Upper lobe of left lung (tissue), 6 donors: ENCODE data around the gene IFT43. TPM values are rescaled to one million over a fixed set of nuclear protein-coding genes. Genes with fewer than 3 reads are reported as not detected.

Experiments
- ATAC-seq, 2 donors: fragments of 200-7000 bp; cut with Tn5 transposase; one replicate each; pipeline ENCODE4 v1.9.1; 2022; ENCODE audit warnings: mild to moderate bottlenecking in 2 of 2, moderate library complexity in 2 of 2; ENCODE audit not compliant: low FRiP score in 2 of 2
- DNase-seq, 2 donors: peaks; one replicate each; pipeline ENCODE4 v3.0.0-alpha.2; 2019 to 2020
- H3K27ac ChIP-seq, 4 donors: fragments of 200-600 bp; sonication (generic); one replicate each; pipeline ENCODE4 v1.5.1; 2016 to 2019
- H3K27me3 ChIP-seq, 4 donors: fragments of 200-600 bp; sonication (generic); one replicate each; pipeline ENCODE4 v1.5.1; 2017 to 2019
- H3K36me3 ChIP-seq, 4 donors: fragments of 200-600 bp; sonication (generic); one replicate each; pipeline ENCODE4 v1.5.1; 2016 to 2019
- H3K4me1 ChIP-seq, 4 donors: fragments of 200-600 bp; sonication (generic); one replicate each; pipeline ENCODE4 v1.5.1; 2018 to 2019
- H3K4me3 ChIP-seq, 4 donors: fragments of 200-600 bp; sonication (generic); one replicate each; pipeline ENCODE4 v1.5.1; 2017 to 2019; ENCODE audit warnings: mild to moderate bottlenecking in 2 of 4, moderate library complexity in 1 of 4
- H3K9me3 ChIP-seq, 4 donors: fragments of 200-600 bp; sonication (generic); one replicate each; pipeline ENCODE4 v1.5.1; 2018 to 2019
- CTCF ChIP-seq, 6 experiments: fragments of 450-650 bp in 4 of 6; fragments of 200-600 bp in 2 of 6; sonication (generic) in 2 of 6; IDR thresholded peaks; one replicate each; pipeline ENCODE4 v1.5.1; 2016 to 2019; ENCODE audit warnings: antibody characterized with exemption in 6 of 6
- EP300 ChIP-seq, 4 donors: sonication (generic); formaldehyde crosslinking; IDR thresholded peaks; one replicate each; pipeline ENCODE4 v1.5.1; 2017; ENCODE audit warnings: antibody characterized with exemption in 4 of 4, control low read depth in 2 of 4
- POLR2A ChIP-seq, 4 donors: fragments of 450-650 bp; IDR thresholded peaks; one replicate each; pipeline ENCODE4 v1.5.1; 2016 to 2017; ENCODE audit warnings: antibody characterized with exemption in 4 of 4, mild to moderate bottlenecking in 2 of 4
- POLR2AphosphoS5 ChIP-seq, 2 donors: sonication (generic); formaldehyde crosslinking; IDR thresholded peaks; one replicate each; pipeline ENCODE4 v1.5.1; 2017; ENCODE audit warnings: antibody characterized with exemption in 2 of 2
- WGBS, 2 donors: methylation state at CpG; one replicate each; pipeline ENCODE4 v1.1.5; 2017 to 2018; 5-methylcytosine and 5-hydroxymethylcytosine counted together
- total RNA-seq, 6 donors: library from RNA; depleted of rRNA in 4 of 6; stranded (reverse); fragments of >200 nt in 4 of 6; gene quantifications; one replicate each; pipeline versions ENCODE4 v1.1.0 to v1.2.1, GENCODE V29; 2016 to 2021
- donor health status: DM: no; HTN: no; CAD: no; lungs with moderate emphysema.
- donor health status: DM: no; HTN: yes; CAD: no; lungs with severe emphysema.

Gene IFT43
- total RNA-seq, 6 donors from 2014 or later: 16.0 to 44.4 (median 34.9) TPM

- no peak for TF ChIP-seq POLR2A (IDR thresholded peaks at IDR 0.05)
- 92 to 96% methylated on average over 15 of the region's 15 CpGs for WGBS, 2 donors
- no peak for ATAC-seq
- no peak overlapping the region for H3K27ac ChIP-seq
- DNase-seq: peak in 1 of 2 donors; percentile 18
- H3K4me1 ChIP-seq: no peaks in the 10 kb centered on the region
- no peak overlapping the region for H3K4me3 ChIP-seq
- no peaks in the 10 kb centered on the region for H3K9me3 ChIP-seq
- H3K36me3 ChIP-seq: peaks cover 0 to 17% (median 0%) of the 10 kb centered on the region in 4 donors
- no peaks in the 10 kb centered on the region for H3K27me3 ChIP-seq
Observed at GRCh38 chr14:75971509-75971908, 14.1 kb upstream of the IFT43 start.

- ATAC-seq (no peak), DNase-seq (no peak)
- Histone ChIP-seq H3K27me3 (no peaks in the 10 kb centered on the region), H3K4me3 (no peak overlapping the region), H3K4me1 (peaks cover 0 to 4% (median 1%) of the 10 kb centered on the region in 4 donors), H3K27ac (no peak overlapping the region), H3K9me3 (no peaks in the 10 kb centered on the region), H3K36me3 (peaks cover 0 to 10% (median 0%) of the 10 kb centered on the region in 4 donors)
- WGBS, 2 donors: 47 to 76% methylated on average over 7 of the region's 7 CpGs
- TF ChIP-seq EP300 (IDR thresholded peaks at IDR 0.05): no peak
- no peak for TF ChIP-seq CTCF (IDR thresholded peaks at IDR 0.05)
- TF ChIP-seq POLR2AphosphoS5 (IDR thresholded peaks at IDR 0.05): no peak
- TF ChIP-seq POLR2A (IDR thresholded peaks at IDR 0.05): no peak
Observed at GRCh38 chr14:75972801-75973421, 12.7 kb upstream of the IFT43 start.

GRCh38 chr14:75976826-75977581 is 8.6 kb upstream of the IFT43 start:
- Histone ChIP-seq H3K4me3 (no peak overlapping the region), H3K27me3 (no peaks in the 10 kb centered on the region), H3K36me3 (no peaks in the 10 kb centered on the region), H3K9me3 (no peaks in the 10 kb centered on the region), H3K4me1 (peaks cover 21 to 42% (median 27%) of the 10 kb centered on the region in 4 donors), H3K27ac (no peak overlapping the region)
- no peak for DNase-seq
- WGBS, 2 donors: 59 to 70% methylated on average over 8 of the region's 8 CpGs
- no peak for TF ChIP-seq POLR2AphosphoS5 (IDR thresholded peaks at IDR 0.05)
- no peak for TF ChIP-seq CTCF (IDR thresholded peaks at IDR 0.05)
- no peak for TF ChIP-seq POLR2A (IDR thresholded peaks at IDR 0.05)
- TF ChIP-seq EP300 (IDR thresholded peaks at IDR 0.05): no peak
- no peak for ATAC-seq

- no peak for TF ChIP-seq POLR2A (IDR thresholded peaks at IDR 0.05)
- no peak for TF ChIP-seq CTCF (IDR thresholded peaks at IDR 0.05)
- no peak for TF ChIP-seq EP300 (IDR thresholded peaks at IDR 0.05)
- no peak for TF ChIP-seq POLR2AphosphoS5 (IDR thresholded peaks at IDR 0.05)
- Histone ChIP-seq H3K4me3 (no peak overlapping the region), H3K36me3 (no peaks in the 10 kb centered on the region), H3K27me3 (no peaks in the 10 kb centered on the region), H3K9me3 (no peaks in the 10 kb centered on the region), H3K27ac (no peak overlapping the region), H3K4me1 (peaks cover 21 to 42% (median 27%) of the 10 kb centered on the region in 4 donors)
- ATAC-seq (no peak), DNase-seq (no peak)
- WGBS, 2 donors: 45 to 56% methylated on average over 3 of the region's 3 CpGs
Observed at GRCh38 chr14:75977582-75977943, 8.0 kb upstream of the IFT43 start.

- WGBS, 2 donors: 68 to 74% methylated on average over 9 to 10 of the region's 10 CpGs
- no peaks in the 10 kb centered on the region for H3K36me3 ChIP-seq
- no peaks in the 10 kb centered on the region for H3K9me3 ChIP-seq
- no peaks in the 10 kb centered on the region for H3K27me3 ChIP-seq
- peak in 1 of 2 donors; percentile 63 for DNase-seq
- H3K27ac ChIP-seq: no peak overlapping the region
- ATAC-seq: no peak
- no peak for TF ChIP-seq CTCF (IDR thresholded peaks at IDR 0.05)
- TF ChIP-seq EP300 (IDR thresholded peaks at IDR 0.05): no peak
- no peak for TF ChIP-seq POLR2A (IDR thresholded peaks at IDR 0.05)
- no peak for TF ChIP-seq POLR2AphosphoS5 (IDR thresholded peaks at IDR 0.05)
- peaks cover 25 to 47% (median 29%) of the 10 kb centered on the region in 4 donors for H3K4me1 ChIP-seq
- H3K4me3 ChIP-seq: no peak overlapping the region
Observed at GRCh38 chr14:75978249-75978731, 7.3 kb upstream of the IFT43 start.
